ENCODE measurements around the gene NQO1. TPM values are rescaled to one million over a fixed set of nuclear protein-coding genes. Genes with fewer than 3 reads are reported as not detected.

Gene NQO1
- total RNA-seq, 1 experiment from 2014 or later: 519 TPM

GRCh38 chr16:69701452-69701851, 24.9 kb downstream of the NQO1 start:
- Histone ChIP-seq H2AFZ (ENCODE audit: low read depth, low read length, poor library complexity, severe bottlenecking) (no peak overlapping the region), H3K9ac (ENCODE audit: low read length) (no peak overlapping the region), H3K4me2 (ENCODE audit: low read length) (no peak overlapping the region), H3K79me2 (ENCODE audit: insufficient read depth, low read length) (peaks cover 75% of the 10 kb centered on the region), H3K4me1 (ENCODE audit: control insufficient read depth in 1 of 2, insufficient read depth in 2 of 2, low read length in 2 of 2) (peaks cover 5 to 6% of the 10 kb centered on the region in 2 experiments; a peak in 3 of 4 replicates), H3K27me3 (ENCODE audit: insufficient read depth, low read length) (no peaks in the 10 kb centered on the region), H3K4me3 (replicated peaks in 1 of 2; ENCODE audit: low read depth in 1 of 2, low read length in 2 of 2) (no peak overlapping the region), H3K9me3 (ENCODE audit: control insufficient read depth in 1 of 2, insufficient read depth in 1 of 2, low read depth in 1 of 2, low read length in 2 of 2) (no peaks in the 10 kb centered on the region), H3K36me3 (ENCODE audit: control insufficient read depth in 1 of 2, insufficient read depth in 2 of 2, low read length in 2 of 2) (peaks cover 29 to 38% of the 10 kb centered on the region in 2 experiments), H3K27ac (ENCODE audit: low read depth, low read length) (no peak overlapping the region), H4K20me1 (ENCODE audit: insufficient read depth) (0 out of 2 replicates have a peak, but pooled peaks cover 8% of the 10 kb centered on the region), H3K9me2 (ENCODE audit: insufficient read depth) (no peaks in the 10 kb centered on the region)
- no peak for DNase-seq (ENCODE audit: low read depth, low spot score)
- no TSS peak for BruUV-seq (replicated peaks)
- intact Hi-C loops (cut with micrococcal nuclease): no loop called here
- no peak for ATAC-seq
- TF ChIP-seq, protein P1, sequence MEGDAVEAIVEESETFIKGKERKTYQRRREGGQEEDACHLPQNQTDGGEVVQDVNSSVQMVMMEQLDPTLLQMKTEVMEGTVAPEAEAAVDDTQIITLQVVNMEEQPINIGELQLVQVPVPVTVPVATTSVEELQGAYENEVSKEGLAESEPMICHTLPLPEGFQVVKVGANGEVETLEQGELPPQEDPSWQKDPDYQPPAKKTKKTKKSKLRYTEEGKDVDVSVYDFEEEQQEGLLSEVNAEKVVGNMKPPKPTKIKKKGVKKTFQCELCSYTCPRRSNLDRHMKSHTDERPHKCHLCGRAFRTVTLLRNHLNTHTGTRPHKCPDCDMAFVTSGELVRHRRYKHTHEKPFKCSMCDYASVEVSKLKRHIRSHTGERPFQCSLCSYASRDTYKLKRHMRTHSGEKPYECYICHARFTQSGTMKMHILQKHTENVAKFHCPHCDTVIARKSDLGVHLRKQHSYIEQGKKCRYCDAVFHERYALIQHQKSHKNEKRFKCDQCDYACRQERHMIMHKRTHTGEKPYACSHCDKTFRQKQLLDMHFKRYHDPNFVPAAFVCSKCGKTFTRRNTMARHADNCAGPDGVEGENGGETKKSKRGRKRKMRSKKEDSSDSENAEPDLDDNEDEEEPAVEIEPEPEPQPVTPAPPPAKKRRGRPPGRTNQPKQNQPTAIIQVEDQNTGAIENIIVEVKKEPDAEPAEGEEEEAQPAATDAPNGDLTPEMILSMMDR (IDR thresholded peaks at IDR 0.05 in 2 of 3, conservative IDR thresholded peaks at IDR 0.05 in 1 of 3; ENCODE audit: borderline replicate concordance in 1 of 3, insufficient read depth in 1 of 3, low read depth in 2 of 3, low read length in 2 of 3): no peak
- TF ChIP-seq FOSL1 (IDR thresholded peaks at IDR 0.05; ENCODE audit: low read depth) (no peak), CEBPB (IDR thresholded peaks at IDR 0.05; ENCODE audit: low read depth) (no peak), JUND (IDR thresholded peaks at IDR 0.05) (no peak), YY1 (IDR thresholded peaks at IDR 0.05; ENCODE audit: extremely low read depth, insufficient replicate concordance, low read depth, low read length) (no peak), ELF1 (IDR thresholded peaks at IDR 0.05; ENCODE audit: borderline replicate concordance, low read depth) (no peak), TCF7L2 (IDR thresholded peaks at IDR 0.05; ENCODE audit: borderline replicate concordance, extremely low read depth, insufficient read depth, insufficient read length) (no peak), RAD21 (IDR thresholded peaks at IDR 0.05; ENCODE audit: low read depth) (no peak), POLR2AphosphoS5 (IDR thresholded peaks at IDR 0.05; ENCODE audit: low read depth, low read length) (no peak), POLR2A (IDR thresholded peaks at IDR 0.05; ENCODE audit: borderline replicate concordance, extremely low read depth, insufficient read depth, insufficient read length) (no peak), REST (IDR thresholded peaks at IDR 0.05; ENCODE audit: low read depth) (no peak), SP1 (IDR thresholded peaks at IDR 0.05; ENCODE audit: low read depth) (no peak), ZFX (IDR thresholded peaks at IDR 0.05) (no peak), EZH2phosphoT487 (IDR thresholded peaks at IDR 0.05; ENCODE audit: borderline replicate concordance) (no peak), EGR1 (IDR thresholded peaks at IDR 0.05; ENCODE audit: low read depth) (no peak), ATF3 (IDR thresholded peaks at IDR 0.05) (no peak), SIN3A (IDR thresholded peaks at IDR 0.05; ENCODE audit: low read depth) (no peak)
- ChIA-PET RAD21 (ENCODE audit: low non-redundant PET in 1 of 2, low total read pairs in 2 of 2, uncharacterized antibody in 2 of 2, unreplicated experiment in 2 of 2) (no interaction called here), CTCF (no interaction called here), POLR2A (no interaction called here)
